Activated naive CD8-positive, alpha-beta T cell treated with anti-CD3 and anti-CD28 coated beads, Interleukin-2, amount 10 ng/mL, durations not matched to agents 7 days and 5 days (primary cell): ENCODE data around the gene TUBGCP6. TPM values are rescaled to one million over a fixed set of nuclear protein-coding genes. Genes with fewer than 3 reads are reported as not detected.
A peak's percentile ranks its signal among the peaks of the same experiment; 100 is the strongest.

Experiments used
- ATAC-seq: fragments of 150-1000 bp; cut with Tn5 transposase; one replicate; pipeline ENCODE4 v1.10.0; 2021; ENCODE audit warnings: low read depth, moderate library complexity
- POLR2A ChIA-PET: fragments of 350-600 bp; sonication (Branson Sonifier 250); formaldehyde crosslinking; loops from one replicate; lab custom pipeline; 2021; ENCODE audit warnings: antibody characterized with exemption; lab: Charles Lee
- DNase-seq: peaks from one replicate; pipeline ENCODE4 v3.0.0; 2021
- H3K27ac Mint-ChIP-seq: one replicate; pipeline ENCODE4 v1.8.0; 2022; ENCODE audit warnings: mild to moderate bottlenecking, mixed read lengths
- H3K27me3 Mint-ChIP-seq: one replicate; pipeline ENCODE4 v1.8.0; 2022; ENCODE audit warnings: mild to moderate bottlenecking, moderate library complexity, mixed read lengths
- H3K36me3 Mint-ChIP-seq: one replicate; pipeline ENCODE4 v1.8.0; 2021; ENCODE audit warnings: mild to moderate bottlenecking, mixed read lengths
- H3K4me1 Mint-ChIP-seq: one replicate; pipeline ENCODE4 v1.8.0; 2021; ENCODE audit warnings: mixed read lengths
- H3K4me3 Mint-ChIP-seq: one replicate; pipeline ENCODE4 v1.8.0; 2022; ENCODE audit warnings: mild to moderate bottlenecking, moderate library complexity, mixed read lengths
- H3K9me3 Mint-ChIP-seq: one replicate; pipeline ENCODE4 v1.8.0; 2021; ENCODE audit warnings: mixed read lengths
- total RNA-seq, 2 experiments: library from RNA; stranded (reverse); gene quantifications; one replicate each; pipeline ENCODE4 v1.2.3, GENCODE V29; 2021

TUBGCP6 gene
- total RNA-seq, 2 experiments from 2014 or later: 92.2 to 94.5 TPM

- ATAC-seq (no peak), DNase-seq (no peak)
- H3K9me3 Mint-ChIP-seq: no peaks in the 10 kb centered on the region
- peaks cover 9% of the 10 kb centered on the region for H3K4me1 Mint-ChIP-seq
- peaks cover 5% of the 10 kb centered on the region for H3K36me3 Mint-ChIP-seq
- POLR2A ChIA-PET: interaction anchor here (1.5 to 3.4 kb wide), 6 partner anchors 7 to 371 kb away, joined by 3 to 26 read pairs (median 10); partner anchors contain the start of genes MAPK12 and SCO2
- no peaks in the 10 kb centered on the region for H3K27me3 Mint-ChIP-seq
- H3K4me3 Mint-ChIP-seq: peak overlapping the region; percentile 87
- peak overlapping the region; percentile 61 for H3K27ac Mint-ChIP-seq
Observed at GRCh38 chr22:50249341-50250248, 4.8 kb upstream of the TUBGCP6 start.

GRCh38 chr22:50248196-50249081, 3.6 kb upstream of the TUBGCP6 start:
- DNase-seq: no peak
- no peak overlapping the region for H3K27ac Mint-ChIP-seq
- no peaks in the 10 kb centered on the region for H3K27me3 Mint-ChIP-seq
- no peaks in the 10 kb centered on the region for H3K9me3 Mint-ChIP-seq
- POLR2A ChIA-PET: no interaction called here
- H3K4me3 Mint-ChIP-seq: no peak overlapping the region
- H3K4me1 Mint-ChIP-seq: peaks cover 15% of the 10 kb centered on the region
- H3K36me3 Mint-ChIP-seq: peaks cover 5% of the 10 kb centered on the region
- ATAC-seq: no peak

- Mint-ChIP-seq H3K27me3 (no peaks in the 10 kb centered on the region), H3K9me3 (no peaks in the 10 kb centered on the region), H3K4me1 (peaks cover 16% of the 10 kb centered on the region), H3K4me3 (no peak overlapping the region), H3K36me3 (peaks cover 5% of the 10 kb centered on the region), H3K27ac (peak overlapping the region; percentile 70)
- no peak for DNase-seq
- POLR2A ChIA-PET: no interaction called here
- no peak for ATAC-seq
Observed at GRCh38 chr22:50247748-50248147, 2.9 kb upstream of the TUBGCP6 start.

- POLR2A ChIA-PET: interaction anchor here (1.1 kb wide), 1 partner anchor 55 kb away, joined by 3 read pairs; no protein-coding TSS in a partner anchor
- ATAC-seq (no peak), DNase-seq (no peak)
- peaks cover 5% of the 10 kb centered on the region for H3K36me3 Mint-ChIP-seq
- H3K9me3 Mint-ChIP-seq: no peaks in the 10 kb centered on the region
- peaks cover 26% of the 10 kb centered on the region for H3K4me1 Mint-ChIP-seq
- H3K27ac Mint-ChIP-seq: peak overlapping the region; percentile 25
- H3K4me3 Mint-ChIP-seq: peak overlapping the region; percentile 55
- no peaks in the 10 kb centered on the region for H3K27me3 Mint-ChIP-seq
Observed at GRCh38 chr22:50246242-50247175, 1.7 kb upstream of the TUBGCP6 start.

GRCh38 chr22:50245214-50246072, 620 bp upstream of the TUBGCP6 start:
- POLR2A ChIA-PET: interaction anchor here (0.8 to 1.1 kb wide), 2 partner anchors 54 to 375 kb away, joined by 3 to 4 read pairs; no protein-coding TSS in a partner anchor
- ATAC-seq: no peak
- Mint-ChIP-seq H3K27ac (peak overlapping the region; percentile 99), H3K9me3 (no peaks in the 10 kb centered on the region), H3K4me1 (peaks cover 30% of the 10 kb centered on the region), H3K4me3 (peak overlapping the region; percentile 99), H3K36me3 (peaks cover 5% of the 10 kb centered on the region), H3K27me3 (no peaks in the 10 kb centered on the region)
- no peak for DNase-seq

GRCh38 chr22:50243685-50244419, 971 bp downstream of the TUBGCP6 start:
- DNase-seq (no peak), ATAC-seq (peak; percentile 39)
- POLR2A ChIA-PET: interaction anchor here (0.7 to 2.9 kb wide), 14 partner anchors 12 to 384 kb away, joined by 3 to 14 read pairs (median 4); partner anchors contain the start of genes ARSA, PPP6R2 and SCO2
- Mint-ChIP-seq H3K27ac (peak overlapping the region; percentile 99), H3K9me3 (no peaks in the 10 kb centered on the region), H3K36me3 (peaks cover 5% of the 10 kb centered on the region), H3K4me3 (peak overlapping the region; percentile 99), H3K4me1 (peaks cover 26% of the 10 kb centered on the region), H3K27me3 (no peaks in the 10 kb centered on the region)

GRCh38 chr22:50242406-50242949, 2.3 kb downstream of the TUBGCP6 start:
- H3K27ac Mint-ChIP-seq: peak overlapping the region; percentile 34

GRCh38 chr22:50238755-50239154, 6.1 kb downstream of the TUBGCP6 start:
- no peaks in the 10 kb centered on the region for H3K9me3 Mint-ChIP-seq
- no peak for ATAC-seq
- POLR2A ChIA-PET: no interaction called here
- DNase-seq: no peak
- peaks cover 23% of the 10 kb centered on the region for H3K4me1 Mint-ChIP-seq
- H3K4me3 Mint-ChIP-seq: no peak overlapping the region
- peaks cover 18% of the 10 kb centered on the region for H3K36me3 Mint-ChIP-seq
- no peaks in the 10 kb centered on the region for H3K27me3 Mint-ChIP-seq
- H3K27ac Mint-ChIP-seq: no peak overlapping the region

More at GRCh38 chr22:50242406-50242949, 2.3 kb downstream of the TUBGCP6 start:
- Mint-ChIP-seq H3K27me3 (no peaks in the 10 kb centered on the region), H3K9me3 (no peaks in the 10 kb centered on the region), H3K4me3 (peak overlapping the region; percentile 99), H3K4me1 (peaks cover 24% of the 10 kb centered on the region), H3K36me3 (peaks cover 3% of the 10 kb centered on the region)
- POLR2A ChIA-PET: interaction anchor here (0.6 to 2.9 kb wide), 5 partner anchors 8 to 378 kb away, joined by 3 to 14 read pairs (median 5); partner anchors contain the start of genes HDAC10 and SCO2
- DNase-seq (no peak), ATAC-seq (no peak)

GRCh38 chr22:50236731-50237409, 8.0 kb downstream of the TUBGCP6 start:
- ATAC-seq: no peak
- Mint-ChIP-seq H3K27me3 (no peaks in the 10 kb centered on the region), H3K36me3 (peaks cover 18% of the 10 kb centered on the region), H3K27ac (no peak overlapping the region), H3K4me3 (no peak overlapping the region), H3K4me1 (peaks cover 12% of the 10 kb centered on the region), H3K9me3 (no peaks in the 10 kb centered on the region)
- POLR2A ChIA-PET: no interaction called here
- DNase-seq: no peak

GRCh38 chr22:50233223-50233622, 11.6 kb downstream of the TUBGCP6 start:
- H3K4me3 Mint-ChIP-seq: no peak overlapping the region
- no peak for DNase-seq

More at GRCh38 chr22:50233223-50233622, 11.6 kb downstream of the TUBGCP6 start:
- Mint-ChIP-seq H3K36me3 (peaks cover 21% of the 10 kb centered on the region), H3K27ac (no peak overlapping the region), H3K4me1 (peaks cover 3% of the 10 kb centered on the region), H3K9me3 (no peaks in the 10 kb centered on the region), H3K27me3 (no peaks in the 10 kb centered on the region)
- no peak for ATAC-seq
- POLR2A ChIA-PET: no interaction called here
